Panc1 (cell line): Measurements from ENCODE around the gene NOS2.

Experiments used
- POLR2AphosphoS5 ChIP-seq: IDR thresholded peaks from 2 replicates; pipeline ENCODE4 v1.6.1; 2012; ENCODE audit warnings: mild to moderate bottlenecking, low read depth, low read length, moderate library complexity
- SIN3A ChIP-seq: IDR thresholded peaks from 2 replicates; pipeline ENCODE4 v1.6.1; 2012; ENCODE audit warnings: low read depth, mild to moderate bottlenecking, low read length, moderate library complexity, borderline replicate concordance; ENCODE audit not compliant: insufficient read depth
- TCF7L2 ChIP-seq: IDR thresholded peaks from 2 replicates; pipeline ENCODE4 v1.6.1; 2011; ENCODE audit warnings: mild to moderate bottlenecking, low read depth, low read length, inconsistent platforms
- TF ChIP-seq, protein P1 (sequence below): fragments of 450-650 bp; IDR thresholded peaks from 2 replicates; pipeline ENCODE4 v1.5.1; 2017; ENCODE audit warnings: mild to moderate bottlenecking
- TF ChIP-seq, protein P2 (sequence below), 2 experiments: IDR thresholded peaks; 2 replicates each; pipeline ENCODE4 v1.6.1; 2011 to 2012; ENCODE audit warnings: low read depth in 2 of 2, control low read depth in 1 of 2, low read length in 1 of 2, mild to moderate bottlenecking in 1 of 2, moderate library complexity in 1 of 2; ENCODE audit not compliant: insufficient read depth in 1 of 2

DNA sequence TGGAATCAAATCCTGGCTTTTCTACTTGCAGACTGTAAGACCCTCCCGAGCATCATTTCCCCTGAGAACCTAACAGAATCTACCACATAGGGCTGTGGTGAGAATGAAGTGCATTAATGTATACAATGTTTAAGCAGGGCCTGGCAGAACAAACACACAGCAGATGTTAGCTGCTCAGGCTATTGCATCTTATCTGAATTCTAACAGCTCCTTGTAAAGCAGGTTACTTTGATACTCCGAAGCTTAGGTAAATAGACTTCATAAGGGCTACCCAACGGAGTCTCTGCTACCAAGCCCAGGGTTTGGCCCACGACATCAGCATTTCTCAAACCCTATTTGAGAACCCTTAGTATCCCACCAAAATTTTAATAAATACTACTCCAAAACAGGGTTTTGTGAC, 24.4 kb upstream of the NOS2 start:
- TF ChIP-seq, protein P1, sequence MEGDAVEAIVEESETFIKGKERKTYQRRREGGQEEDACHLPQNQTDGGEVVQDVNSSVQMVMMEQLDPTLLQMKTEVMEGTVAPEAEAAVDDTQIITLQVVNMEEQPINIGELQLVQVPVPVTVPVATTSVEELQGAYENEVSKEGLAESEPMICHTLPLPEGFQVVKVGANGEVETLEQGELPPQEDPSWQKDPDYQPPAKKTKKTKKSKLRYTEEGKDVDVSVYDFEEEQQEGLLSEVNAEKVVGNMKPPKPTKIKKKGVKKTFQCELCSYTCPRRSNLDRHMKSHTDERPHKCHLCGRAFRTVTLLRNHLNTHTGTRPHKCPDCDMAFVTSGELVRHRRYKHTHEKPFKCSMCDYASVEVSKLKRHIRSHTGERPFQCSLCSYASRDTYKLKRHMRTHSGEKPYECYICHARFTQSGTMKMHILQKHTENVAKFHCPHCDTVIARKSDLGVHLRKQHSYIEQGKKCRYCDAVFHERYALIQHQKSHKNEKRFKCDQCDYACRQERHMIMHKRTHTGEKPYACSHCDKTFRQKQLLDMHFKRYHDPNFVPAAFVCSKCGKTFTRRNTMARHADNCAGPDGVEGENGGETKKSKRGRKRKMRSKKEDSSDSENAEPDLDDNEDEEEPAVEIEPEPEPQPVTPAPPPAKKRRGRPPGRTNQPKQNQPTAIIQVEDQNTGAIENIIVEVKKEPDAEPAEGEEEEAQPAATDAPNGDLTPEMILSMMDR: no peak
- TF ChIP-seq SIN3A (no peak), POLR2AphosphoS5 (no peak), TCF7L2 (no peak)
- TF ChIP-seq, protein P2, sequence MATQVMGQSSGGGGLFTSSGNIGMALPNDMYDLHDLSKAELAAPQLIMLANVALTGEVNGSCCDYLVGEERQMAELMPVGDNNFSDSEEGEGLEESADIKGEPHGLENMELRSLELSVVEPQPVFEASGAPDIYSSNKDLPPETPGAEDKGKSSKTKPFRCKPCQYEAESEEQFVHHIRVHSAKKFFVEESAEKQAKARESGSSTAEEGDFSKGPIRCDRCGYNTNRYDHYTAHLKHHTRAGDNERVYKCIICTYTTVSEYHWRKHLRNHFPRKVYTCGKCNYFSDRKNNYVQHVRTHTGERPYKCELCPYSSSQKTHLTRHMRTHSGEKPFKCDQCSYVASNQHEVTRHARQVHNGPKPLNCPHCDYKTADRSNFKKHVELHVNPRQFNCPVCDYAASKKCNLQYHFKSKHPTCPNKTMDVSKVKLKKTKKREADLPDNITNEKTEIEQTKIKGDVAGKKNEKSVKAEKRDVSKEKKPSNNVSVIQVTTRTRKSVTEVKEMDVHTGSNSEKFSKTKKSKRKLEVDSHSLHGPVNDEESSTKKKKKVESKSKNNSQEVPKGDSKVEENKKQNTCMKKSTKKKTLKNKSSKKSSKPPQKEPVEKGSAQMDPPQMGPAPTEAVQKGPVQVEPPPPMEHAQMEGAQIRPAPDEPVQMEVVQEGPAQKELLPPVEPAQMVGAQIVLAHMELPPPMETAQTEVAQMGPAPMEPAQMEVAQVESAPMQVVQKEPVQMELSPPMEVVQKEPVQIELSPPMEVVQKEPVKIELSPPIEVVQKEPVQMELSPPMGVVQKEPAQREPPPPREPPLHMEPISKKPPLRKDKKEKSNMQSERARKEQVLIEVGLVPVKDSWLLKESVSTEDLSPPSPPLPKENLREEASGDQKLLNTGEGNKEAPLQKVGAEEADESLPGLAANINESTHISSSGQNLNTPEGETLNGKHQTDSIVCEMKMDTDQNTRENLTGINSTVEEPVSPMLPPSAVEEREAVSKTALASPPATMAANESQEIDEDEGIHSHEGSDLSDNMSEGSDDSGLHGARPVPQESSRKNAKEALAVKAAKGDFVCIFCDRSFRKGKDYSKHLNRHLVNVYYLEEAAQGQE (IDR thresholded peaks at IDR 0.05; ENCODE audit: insufficient read depth in 1 of 2, low read depth in 2 of 2, low read length in 1 of 2): no peak
